H1 (cell line): ENCODE data around the gene ATP2C1. TPM values are rescaled to one million over a fixed set of nuclear protein-coding genes. Genes with fewer than 3 reads are reported as not detected.

Experiments used
- CTCF ChIA-PET: fragments of 300-600 bp; sonication (Branson Sonifier 250); formaldehyde crosslinking; loops from one replicate; lab custom pipeline; 2021; ENCODE audit not compliant: partially characterized antibody; lab: Charles Lee
- POLR2A ChIA-PET: fragments of 300-600 bp; sonication (Branson Sonifier 250); formaldehyde crosslinking; loops from one replicate; lab custom pipeline; 2021; ENCODE audit warnings: inconsistent platforms; ENCODE audit not compliant: partially characterized antibody; lab: Charles Lee
- DNase-seq, 2 experiments: peaks; one replicate each; pipeline versions ENCODE4 v3.0.0 to v3.0.0-alpha.2; 2010 to 2022; ENCODE audit warnings: low spot score in 2 of 2, low read depth in 1 of 2, mixed read lengths in 1 of 2
- FAIRE-seq: peaks from 2 replicates; lab custom pipeline; 2011; peaks lifted over from hg19 to GRCh38; lab: Jason Lieb, UNC
- H2AFZ ChIP-seq: 2 replicates; pipeline ENCODE4 v1.8.1; 2012; ENCODE audit warnings: low read length, inconsistent platforms
- H2AK5ac ChIP-seq: 2 replicates; pipeline ENCODE4 v1.6.1; 2013; ENCODE audit warnings: low read depth, low read length
- H2BK120ac ChIP-seq: replicated peaks from 2 replicates; pipeline ENCODE3; 2013; ENCODE audit warnings: low read depth, low read length, inconsistent platforms
- H2BK12ac ChIP-seq: 2 replicates; pipeline ENCODE4 v1.6.1; 2013; ENCODE audit warnings: low read depth, low read length
- H2BK15ac ChIP-seq: 2 replicates; pipeline ENCODE4 v1.6.1; 2013; ENCODE audit warnings: low read length
- H2BK20ac ChIP-seq: 2 replicates; pipeline ENCODE4 v1.6.1; 2013; ENCODE audit warnings: low read length
- H2BK5ac ChIP-seq: 2 replicates; pipeline ENCODE4 v1.6.1; 2013; ENCODE audit warnings: low read depth, low read length
- H3K14ac ChIP-seq: 2 replicates; pipeline ENCODE4 v1.6.1; 2013; ENCODE audit warnings: inconsistent platforms; ENCODE audit not compliant: insufficient read length
- H3K18ac ChIP-seq: 2 replicates; pipeline ENCODE4 v1.6.1; 2013; ENCODE audit warnings: low read length; ENCODE audit errors: extremely low read depth
- H3K23ac ChIP-seq: 2 replicates; pipeline ENCODE4 v1.6.1; 2013; ENCODE audit warnings: inconsistent platforms; ENCODE audit not compliant: insufficient read length
- H3K23me2 ChIP-seq: 2 replicates; pipeline ENCODE4 v1.6.1; 2013; ENCODE audit warnings: low read depth, low read length
- H3K27ac ChIP-seq: 2 replicates; pipeline ENCODE4 v1.6.1; 2011; ENCODE audit warnings: low read depth, low read length, inconsistent platforms
- H3K27me3 ChIP-seq, 4 experiments: replicated peaks in 1 of 4; 1 replicate in 1 of 4; 2 replicates in 3 of 4; pipeline versions ENCODE4 v1.6.1 to v1.8.1; 2011 to 2013; ENCODE audit warnings: low read length in 3 of 4, mild to moderate bottlenecking in 3 of 4, inconsistent platforms in 2 of 4, mixed read lengths in 2 of 4, moderate library complexity in 1 of 4; ENCODE audit not compliant: control insufficient read depth in 3 of 4, insufficient read depth in 3 of 4; ENCODE audit errors: extremely low read depth in 1 of 4
- H3K36me3 ChIP-seq, 4 experiments: 2 replicates each; pipeline versions ENCODE4 v1.6.1 to v1.8.1; 2011 to 2013; ENCODE audit warnings: mild to moderate bottlenecking in 4 of 4, low read length in 3 of 4, moderate library complexity in 2 of 4, control low read depth in 1 of 4, inconsistent platforms in 1 of 4; ENCODE audit not compliant: insufficient read depth in 4 of 4, control insufficient read depth in 2 of 4
- H3K4ac ChIP-seq: replicated peaks from 2 replicates; pipeline ENCODE3; 2013; ENCODE audit warnings: low read length, low read depth, mixed read lengths, inconsistent platforms; ENCODE audit not compliant: insufficient read length
- H3K4me1 ChIP-seq, 4 experiments: replicated peaks in 1 of 4; 1 replicate in 1 of 4; 2 replicates in 3 of 4; pipeline versions ENCODE4 v1.6.1 to v1.8.1; 2011 to 2013; ENCODE audit warnings: low read length in 3 of 4, inconsistent platforms in 2 of 4, mixed read lengths in 1 of 4; ENCODE audit not compliant: insufficient read depth in 4 of 4, control insufficient read depth in 3 of 4
- H3K4me2 ChIP-seq, 2 experiments: 2 replicates each; pipeline versions ENCODE4 v1.6.1 to v1.8.1; 2011 to 2013; ENCODE audit warnings: low read depth in 2 of 2, low read length in 2 of 2, control low read depth in 1 of 2, inconsistent platforms in 1 of 2, mild to moderate bottlenecking in 1 of 2; ENCODE audit not compliant: insufficient read depth in 1 of 2
- H3K4me3 ChIP-seq, 4 experiments: fragments of 200-600, 300-600 bp in 1 of 4; sonication (generic), shearing (Covaris generic), sonication (Bioruptor Twin) in 1 of 4; 2 replicates each; pipeline versions ENCODE4 v1.5.1 to v1.8.1; 2011 to 2016; ENCODE audit warnings: low read length in 4 of 4, low read depth in 3 of 4, control low read depth in 2 of 4, inconsistent platforms in 2 of 4, mild to moderate bottlenecking in 2 of 4, mixed read lengths in 1 of 4, moderate library complexity in 1 of 4; ENCODE audit not compliant: insufficient read depth in 2 of 4; ENCODE audit errors: extremely low read depth in 1 of 4
- H3K56ac ChIP-seq: replicated peaks from 2 replicates; pipeline ENCODE3; 2013; ENCODE audit warnings: low read depth, mild to moderate bottlenecking, mixed read lengths, low read length, inconsistent platforms; ENCODE audit not compliant: insufficient read length
- H3K79me1 ChIP-seq: 2 replicates; pipeline ENCODE4 v1.6.1; 2013; ENCODE audit warnings: low read depth, low read length, control low read depth
- H3K79me2 ChIP-seq, 2 experiments: 2 replicates each; pipeline versions ENCODE4 v1.6.1 to v1.8.1; 2012 to 2013; ENCODE audit warnings: low read length in 2 of 2, mild to moderate bottlenecking in 2 of 2, inconsistent platforms in 1 of 2; ENCODE audit not compliant: insufficient read depth in 2 of 2, control insufficient read depth in 1 of 2
- H3K9ac ChIP-seq, 4 experiments: replicated peaks in 1 of 4; 1 replicate in 1 of 4; 2 replicates in 3 of 4; pipeline versions ENCODE4 v1.6.1 to v1.8.1; 2011 to 2013; ENCODE audit warnings: low read depth in 3 of 4, low read length in 3 of 4, control low read depth in 2 of 4, mild to moderate bottlenecking in 2 of 4, moderate library complexity in 2 of 4, inconsistent platforms in 1 of 4; ENCODE audit errors: extremely low read depth in 1 of 4
- H3K9me3 ChIP-seq, 2 experiments: 2 replicates each; pipeline versions ENCODE4 v1.6.1 to v1.8.1; 2012 to 2013; ENCODE audit warnings: mild to moderate bottlenecking in 2 of 2, moderate library complexity in 2 of 2, control low read depth in 1 of 2, inconsistent platforms in 1 of 2, low read depth in 1 of 2, low read length in 1 of 2, mixed read lengths in 1 of 2; ENCODE audit not compliant: insufficient read depth in 2 of 2
- H4K20me1 ChIP-seq, 2 experiments: replicated peaks in 1 of 2; 2 replicates each; pipeline versions ENCODE3 to v1.8.1; 2011 to 2013; ENCODE audit warnings: inconsistent platforms in 2 of 2, low read length in 2 of 2, mild to moderate bottlenecking in 1 of 2; ENCODE audit not compliant: insufficient read depth in 2 of 2, control insufficient read depth in 1 of 2
- H4K5ac ChIP-seq: 2 replicates; pipeline ENCODE4 v1.6.1; 2013; ENCODE audit warnings: low read length, low read depth, mixed read lengths, inconsistent platforms; ENCODE audit not compliant: insufficient read length
- H4K8ac ChIP-seq: 2 replicates; pipeline ENCODE4 v1.8.0; 2013; ENCODE audit warnings: mild to moderate bottlenecking, moderate library complexity, low read length, inconsistent platforms; ENCODE audit not compliant: insufficient read depth; ENCODE audit errors: extremely low read depth
- H4K91ac ChIP-seq: replicated peaks from 2 replicates; pipeline ENCODE3; 2013; ENCODE audit warnings: low read length, mixed read lengths, inconsistent platforms; ENCODE audit not compliant: insufficient read length
- EZH2 ChIP-seq: fragments of 200-600 bp; sonication (generic); IDR thresholded peaks from 2 replicates; pipeline ENCODE4 v1.7.1; 2012; ENCODE audit warnings: low read depth, mild to moderate bottlenecking, moderate library complexity, low read length, inconsistent platforms; ENCODE audit not compliant: severe bottlenecking
- RBBP5 ChIP-seq: IDR thresholded peaks from 2 replicates; pipeline ENCODE4 v1.7.1; 2012; ENCODE audit warnings: low read depth, mild to moderate bottlenecking, inconsistent platforms, low read length, moderate library complexity, borderline replicate concordance
- TCF12 ChIP-seq: IDR thresholded peaks from 2 replicates; pipeline ENCODE4 v1.6.1; 2011; ENCODE audit warnings: low read depth, mild to moderate bottlenecking, low read length
- YY1 ChIP-seq: IDR thresholded peaks from 2 replicates; pipeline ENCODE4 v1.6.1; 2011; ENCODE audit warnings: low read depth, mild to moderate bottlenecking, low read length
- WGBS, 2 experiments: shearing (Covaris generic) in 1 of 2; methylation state at CpG; one replicate each; pipeline versions ENCODE4 v1.1.6 to v1.1.7; 2013 to 2015; ENCODE audit warnings: low lambda C conversion rate in 2 of 2, mixed read lengths in 2 of 2, inconsistent platforms in 1 of 2, low coverage in 1 of 2, missing lambda C conversion rate in 1 of 2; ENCODE audit not compliant: insufficient replicate concordance in 2 of 2, insufficient coverage in 1 of 2, insufficient read length in 1 of 2; ENCODE audit errors: extremely low coverage in 1 of 2, missing lambda C conversion rate in 1 of 2; 5-methylcytosine and 5-hydroxymethylcytosine counted together
- polyA plus RNA-seq, 7 experiments: library from polyadenylated mRNA; depleted of rRNA in 3 of 7; stranded (reverse) in 5 of 7; unstranded in 2 of 7; fragments of >200 nt in 5 of 7; fragments of 200-250 nt in 2 of 7; gene quantifications; 1 replicate in 5 of 7; 2 replicates in 1 of 7; 4 replicates in 1 of 7; pipeline versions ENCODE4 v1.2.1 to v1.2.3, GENCODE V29; 2011 to 2013; ENCODE audit warnings: missing spikeins in 2 of 7, mixed read lengths in 2 of 7
- total RNA-seq: library from RNA; stranded (reverse); fragmentation: NEBNext Ultra II Directional; extraction: Animal tissue kit (Norgen Biotek cat#: 25700); gene quantifications from 2 replicates; pipeline ENCODE4 v1.2.1, GENCODE V29; 2021

Gene ATP2C1
- total and polyA plus RNA-seq, 2 of the 8 experiments (the other 6 are each of a cell fraction or from before 2014, with no cell fraction given): 50.7 to 68.5 TPM

DNA sequence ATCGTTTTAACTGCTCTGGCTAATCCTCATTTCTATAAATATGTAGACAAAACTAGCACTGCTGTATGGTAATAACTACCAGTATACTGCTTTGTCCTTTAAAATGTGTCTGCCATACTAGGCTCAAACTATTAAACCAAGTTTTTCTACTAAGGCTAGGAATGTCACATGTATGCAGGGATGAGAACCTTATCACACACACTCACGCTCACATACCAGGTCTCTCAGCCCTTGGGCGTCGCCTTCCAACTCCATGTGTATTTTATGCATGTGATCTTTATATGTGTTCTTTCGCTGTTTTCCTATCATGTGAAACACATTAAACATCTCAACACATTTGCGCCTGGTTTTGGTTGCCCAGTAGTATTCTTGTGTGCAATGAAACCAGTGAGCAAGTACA lies 32.6 kb downstream of the ATP2C1 start:
- no peak overlapping the region for H2BK12ac ChIP-seq
- no peak overlapping the region for H2AFZ ChIP-seq
- no peak overlapping the region for H3K18ac ChIP-seq
- no peak overlapping the region for H4K5ac ChIP-seq
- no peak overlapping the region for H3K14ac ChIP-seq
- no peaks in the 10 kb centered on the region; a peak in 1 of 7 replicates for H3K4me1 ChIP-seq
- H3K9me3 ChIP-seq: peaks cover 0 to 11% of the 10 kb centered on the region in 2 experiments; a peak in 2 of 4 replicates
- no peaks in the 10 kb centered on the region for H3K23me2 ChIP-seq
- no peak overlapping the region for H3K9ac ChIP-seq
- no peak overlapping the region for H2BK20ac ChIP-seq
- H2BK15ac ChIP-seq: no peak overlapping the region
- no peak for DNase-seq
- ChIA-PET CTCF (interaction anchor here (2.3 kb wide), 1 partner anchor 11 kb away, joined by 7 read pairs; no protein-coding TSS in a partner anchor), POLR2A (no interaction called here)
- H3K4me2 ChIP-seq: no peak overlapping the region
- H3K27ac ChIP-seq: no peak overlapping the region
- H4K91ac ChIP-seq: no peak overlapping the region
- peaks cover 0 to 3% (median 0%) of the 10 kb centered on the region in 4 experiments; a peak in 2 of 8 replicates for H3K36me3 ChIP-seq
- no peak overlapping the region for H3K4me3 ChIP-seq
- no peak overlapping the region for H2BK120ac ChIP-seq
- no peak overlapping the region for H3K23ac ChIP-seq
- no peak for TF ChIP-seq EZH2
- no peak for TF ChIP-seq RBBP5
- TF ChIP-seq YY1: no peak
- TF ChIP-seq TCF12: no peak
- no peak overlapping the region for H2AK5ac ChIP-seq
- H2BK5ac ChIP-seq: no peak overlapping the region
- H3K27me3 ChIP-seq: no peaks in the 10 kb centered on the region
- WGBS, 2 experiments: 75% methylated on average over 6 of the region's 6 CpGs; no CpG with 5 or more reads in 1 of the 2 experiments
- peaks cover 0 to 5% of the 10 kb centered on the region in 2 experiments for H4K20me1 ChIP-seq
- no peak overlapping the region for H3K56ac ChIP-seq
- no peak overlapping the region for H3K4ac ChIP-seq
- H4K8ac ChIP-seq: no peak overlapping the region
- H3K79me1 ChIP-seq: peaks cover 6% of the 10 kb centered on the region; the same call in 1 of the 2 replicates
- no peak for FAIRE-seq
- peaks cover 10 to 85% of the 10 kb centered on the region in 2 experiments for H3K79me2 ChIP-seq
